Neural progenitor cell (in vitro differentiated cells): ENCODE results near the gene HIRA.

Experiments
- CTCF ChIP-seq: fragments of 200-600 bp; sonication (generic); IDR thresholded peaks from 2 replicates; pipeline ENCODE4 v1.5.1; 2017; ENCODE audit warnings: antibody characterized with exemption, mild to moderate bottlenecking
- EZH2 ChIP-seq: fragments of 200-600 bp; sonication (generic); IDR thresholded peaks from 2 replicates; pipeline ENCODE4 v1.6.1; 2017; ENCODE audit warnings: antibody characterized with exemption, mild to moderate bottlenecking, moderate library complexity

GRCh38 chr22:19419464-19420178 is 11.9 kb downstream of the HIRA start:
- no peak for TF ChIP-seq CTCF
- TF ChIP-seq EZH2 = no peak
